Ecto neural progenitor cell (in vitro differentiated cells): ENCODE measurements around the gene CCSAP.

ENCODE experiments used
- DNase-seq: peaks from one replicate; pipeline ENCODE4 v3.0.0-alpha.2; 2018; ENCODE audit warnings: low spot score

Gene CCSAP

DNA sequence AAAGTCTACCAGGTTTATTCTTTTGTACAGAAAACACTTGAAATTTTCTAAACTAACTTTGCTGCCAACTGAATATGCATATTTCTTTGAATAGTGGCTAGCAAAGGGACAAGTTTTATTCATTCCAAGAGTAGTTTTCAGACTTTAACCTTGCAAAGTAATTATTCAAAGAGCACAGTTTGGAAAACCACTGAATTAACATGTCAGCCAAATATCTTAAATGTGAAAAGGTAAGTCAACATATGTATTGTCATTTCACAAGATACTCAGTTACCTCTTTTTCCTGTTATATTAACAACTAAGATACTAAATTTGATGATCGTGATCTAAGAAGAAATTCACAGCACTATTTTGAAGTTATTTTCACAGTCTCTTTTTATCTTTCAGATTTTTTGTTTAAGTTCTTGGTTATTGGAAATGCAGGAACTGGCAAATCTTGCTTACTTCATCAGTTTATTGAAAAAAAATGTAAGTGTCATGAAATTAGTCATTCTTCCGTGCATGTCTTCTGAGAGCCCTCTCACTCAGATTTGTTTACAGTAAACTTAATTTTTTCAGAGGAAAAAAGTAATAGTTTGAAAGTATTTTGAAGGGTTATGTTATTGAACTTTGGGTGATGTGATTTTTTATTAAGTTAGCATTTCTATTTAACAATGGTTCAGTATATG lies 56.6 kb downstream of the CCSAP start:
- no peak for DNase-seq

DNA sequence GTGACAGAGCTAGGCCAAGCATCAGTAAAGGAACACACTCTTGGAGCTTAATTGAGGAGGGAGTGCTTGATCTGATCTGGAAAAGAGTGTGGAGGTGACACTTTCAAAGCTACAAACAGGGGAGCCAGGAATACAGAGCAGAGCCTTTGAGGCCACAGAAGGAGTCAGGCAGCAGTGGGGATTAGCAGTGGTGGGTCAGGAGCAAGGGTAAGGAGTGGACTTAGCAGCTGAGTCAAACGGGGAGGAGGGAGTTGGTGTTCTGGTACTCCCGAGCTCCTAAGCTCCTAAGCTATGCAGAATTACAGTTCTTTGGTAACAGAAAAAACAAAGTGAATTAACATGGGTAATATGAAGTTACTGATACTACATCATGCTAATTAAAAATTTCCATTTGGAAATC lies 57.4 kb downstream of the CCSAP start:
- DNase-seq, result no peak

GRCh38 chr1:229284887-229285286 lies 58.0 kb downstream of the CCSAP start:
- DNase-seq, result no peak

DNA sequence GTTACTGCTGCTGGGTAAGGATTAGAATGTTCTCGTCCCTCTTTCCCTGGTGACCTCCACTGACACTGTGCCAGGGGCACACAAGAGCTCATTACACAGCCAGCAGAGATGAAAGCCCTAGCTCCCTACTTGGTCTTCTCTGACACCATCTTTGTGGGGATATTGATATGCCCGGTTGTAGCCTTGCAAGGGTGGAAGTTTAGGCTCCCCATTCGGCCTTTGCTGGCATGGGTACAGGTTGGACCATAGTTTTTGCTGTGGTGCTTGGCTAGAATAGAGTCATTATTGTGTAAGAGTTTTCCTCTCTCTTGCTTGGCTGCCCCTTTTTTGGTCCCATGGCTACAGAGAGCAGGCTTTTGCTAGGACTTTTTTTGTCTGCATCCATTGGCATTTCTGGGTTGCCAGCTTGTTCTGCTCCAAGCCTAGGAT lies 59.6 kb downstream of the CCSAP start:
- DNase-seq, result no peak

- DNase-seq, result no peak
Measured at GRCh38 chr1:229282295-229282823, 60.5 kb downstream of the CCSAP start.

- DNase-seq, result no peak
Measured at GRCh38 chr1:229281339-229281926, 61.4 kb downstream of the CCSAP start.

- DNase-seq, result no peak
Measured at GRCh38 chr1:229280921-229281320, 61.9 kb downstream of the CCSAP start.

DNA sequence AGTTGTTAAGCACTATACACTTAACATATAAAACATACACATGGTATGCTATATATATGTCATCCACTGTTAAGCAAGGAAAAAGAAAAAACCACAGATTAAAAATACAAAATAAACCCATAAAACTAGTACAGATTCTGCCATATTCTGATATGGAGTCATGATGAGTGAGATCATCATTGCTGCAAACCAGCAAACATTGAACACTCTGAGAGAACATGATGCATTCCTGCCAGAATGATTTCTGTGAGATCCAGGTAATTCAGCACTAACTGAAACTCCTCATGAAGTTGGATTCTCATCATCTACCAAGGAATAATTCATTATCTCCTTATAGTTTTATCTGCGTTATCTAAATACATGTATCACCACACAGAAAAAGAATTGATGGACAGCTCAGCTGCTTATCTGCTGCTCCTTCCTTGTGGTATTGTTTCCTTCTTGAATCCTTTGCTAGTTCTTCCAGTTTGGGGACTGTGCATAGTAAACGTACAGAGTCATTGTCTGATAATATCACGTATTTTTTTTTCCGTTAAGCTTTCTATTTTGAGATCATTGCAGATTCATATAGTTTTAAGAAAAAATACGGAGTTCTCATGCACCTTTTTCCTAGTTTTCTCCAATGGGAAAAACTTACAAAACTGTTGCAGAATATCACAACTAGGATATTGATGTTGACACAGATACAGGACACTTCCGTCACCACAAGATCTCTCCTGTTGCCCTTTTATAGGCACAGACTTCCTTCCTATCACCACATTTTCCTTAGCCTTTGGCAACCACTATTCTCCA lies 62.6 kb downstream of the CCSAP start:
- DNase-seq, result no peak

- DNase-seq, result no peak
Measured at GRCh38 chr1:229279242-229279641, 63.6 kb downstream of the CCSAP start.

DNA sequence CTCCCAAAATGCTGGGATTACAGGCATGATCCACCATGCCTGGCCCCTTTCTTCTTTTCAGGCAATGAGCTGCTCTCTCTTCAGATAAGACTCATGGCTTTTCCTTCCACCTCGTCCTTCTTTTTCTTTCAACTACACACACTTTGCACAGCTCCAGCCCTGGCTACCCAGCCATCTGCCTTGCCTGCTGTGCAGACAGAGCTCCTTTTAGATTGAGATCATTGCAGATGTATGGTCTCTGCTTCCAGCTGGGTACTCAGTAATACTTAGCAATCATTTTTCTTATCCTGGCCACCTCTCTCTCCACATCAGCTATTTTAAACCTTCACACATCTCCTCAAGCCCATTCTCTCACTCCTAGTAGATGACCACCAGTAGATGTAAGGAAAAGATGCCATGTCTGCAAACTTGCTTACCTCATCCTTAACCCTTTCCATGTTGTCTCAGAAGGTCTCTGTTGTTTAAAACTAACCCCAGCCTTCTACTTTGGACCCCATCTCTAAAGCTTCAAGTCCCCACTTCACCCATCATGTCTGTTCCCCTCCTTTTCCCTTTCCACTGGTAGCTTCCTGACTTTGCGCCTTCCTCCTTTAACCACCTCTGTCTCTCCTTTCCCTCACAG lies 64.6 kb downstream of the CCSAP start:
- DNase-seq, result no peak

- no peak for DNase-seq
Measured at GRCh38 chr1:229275005-229275404, 67.8 kb downstream of the CCSAP start.

DNA sequence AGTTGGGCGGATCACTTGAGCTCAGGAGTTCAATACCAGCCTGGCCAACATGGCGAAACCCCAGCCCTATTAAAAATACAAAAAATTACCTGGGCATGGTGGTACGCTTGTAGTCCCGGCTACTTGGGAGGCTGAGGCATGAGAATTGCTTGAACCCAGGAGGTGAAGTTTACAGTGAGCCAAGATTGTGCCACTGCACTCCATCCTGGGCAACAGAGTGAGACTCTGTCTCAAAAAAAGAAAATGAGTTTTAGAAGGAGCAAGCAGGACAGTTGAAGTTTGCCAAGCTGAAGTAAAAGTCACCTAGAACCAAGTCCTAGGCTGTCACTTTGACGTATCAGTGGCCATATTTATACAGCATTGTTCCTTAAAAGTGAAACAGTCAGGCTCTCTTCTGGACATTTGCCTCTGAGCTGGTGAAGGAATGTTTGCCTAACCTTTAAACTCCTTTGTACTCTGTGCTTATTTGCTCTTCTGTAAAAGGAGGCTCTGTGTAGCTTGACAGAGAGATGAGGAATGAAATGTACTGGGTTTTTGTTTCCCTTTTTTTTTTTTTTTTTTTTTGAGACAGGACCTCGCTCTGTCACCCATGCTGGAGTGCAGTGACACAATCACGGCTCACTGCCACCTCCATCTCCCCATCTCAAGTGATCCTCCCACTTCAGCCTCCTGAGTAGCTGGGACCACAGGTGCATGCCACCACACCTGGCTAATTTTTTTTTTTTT lies 69.2 kb downstream of the CCSAP start:
- no peak for DNase-seq

DNA sequence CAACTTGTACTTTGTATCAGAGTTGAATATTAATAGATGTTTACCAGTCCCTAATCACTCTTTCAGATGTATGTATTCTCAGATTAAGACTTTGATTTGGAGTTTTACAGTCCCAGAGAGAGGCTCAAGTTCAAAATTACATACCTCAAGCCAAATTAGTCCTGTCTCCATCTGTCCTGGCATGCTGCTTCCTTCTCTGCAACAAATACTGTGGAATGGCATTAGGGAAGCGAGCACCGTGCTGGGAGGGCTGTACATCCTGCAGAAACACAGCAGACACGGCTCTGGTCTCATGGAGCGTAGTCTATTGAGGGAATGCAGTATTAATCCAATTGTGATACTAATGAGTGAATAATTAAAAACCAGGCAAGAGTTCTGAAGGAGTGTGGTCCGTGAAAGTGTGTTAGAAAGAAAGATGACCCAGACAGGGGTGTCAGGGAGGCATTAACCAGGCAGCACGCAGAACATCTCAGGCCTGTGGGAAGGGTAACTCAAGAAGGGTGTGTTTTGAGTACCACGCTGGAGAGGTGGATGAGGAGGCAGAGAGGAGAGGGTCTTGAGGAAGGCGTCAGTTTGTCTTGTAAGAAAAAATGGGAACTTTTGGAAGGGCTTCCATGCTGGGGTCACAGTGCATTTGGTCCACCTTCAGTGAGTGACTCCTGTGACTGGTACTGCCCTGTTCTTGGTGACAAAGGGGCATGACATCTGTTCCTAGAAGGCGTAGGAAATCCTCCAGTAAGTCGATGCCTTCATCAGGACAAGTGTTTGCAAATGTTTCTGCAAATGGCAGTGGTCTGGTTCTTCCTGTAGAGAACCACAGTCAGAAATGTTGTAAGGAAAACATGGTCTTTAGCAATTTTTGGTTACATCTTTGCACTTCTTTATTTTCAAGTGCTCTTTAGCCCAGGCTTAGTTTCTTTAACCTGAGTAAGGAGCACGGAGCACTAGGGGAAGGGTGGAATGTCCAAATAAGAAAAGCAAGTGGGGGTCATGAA lies 70.4 kb downstream of the CCSAP start:
- DNase-seq, result no peak

GRCh38 chr1:229271448-229272159 lies 71.2 kb downstream of the CCSAP start:
- DNase-seq, result no peak
